ENCODE data around the gene IFT122. TPM values are rescaled to one million over a fixed set of nuclear protein-coding genes. Genes with fewer than 3 reads are reported as not detected.
A peak's percentile ranks its signal among the peaks of the same experiment; 100 is the strongest.

IFT122 gene
- total and polyA plus RNA-seq, 12 donors, result 15.7 to 38.4 (median 23.6) TPM

GRCh38 chr3:129548104-129548965, 108.3 kb downstream of the IFT122 start:
- Histone ChIP-seq H3K4me3 (no peak overlapping the region), H3K4me1 (replicated peaks in 1 of 2) (no peaks in the 10 kb centered on the region), H3K27me3 (no peaks in the 10 kb centered on the region), H3K27ac (no peak overlapping the region), H3K9me3 (replicated peaks in 1 of 3) (no peaks in the 10 kb centered on the region), H3K36me3 (replicated peaks in 1 of 2) (no peaks in the 10 kb centered on the region)
- DNase-seq, result no peak
- 85 to 90% (median 88%) methylated on average over 13 to 19 of the region's 19 CpGs for WGBS, 4 donors
- TF ChIP-seq CTCF (IDR thresholded peaks at IDR 0.05) (no peak), POLR2A (IDR thresholded peaks at IDR 0.05) (no peak)
- intact Hi-C loops (cut with DNase I), result no loop called here

- no peak for DNase-seq
- H3K27me3 ChIP-seq, result no peaks in the 10 kb centered on the region
- intact Hi-C loops (cut with DNase I), result no loop called here
- H3K4me1 ChIP-seq (replicated peaks in 1 of 2), result peaks cover 0 to 4% of the 10 kb centered on the region in 2 donors
- no peaks in the 10 kb centered on the region for H3K36me3 ChIP-seq (replicated peaks in 1 of 2)
- no peak overlapping the region for H3K27ac ChIP-seq
- H3K4me3 ChIP-seq, result no peak overlapping the region
- TF ChIP-seq POLR2A (IDR thresholded peaks at IDR 0.05), result no peak
- no peaks in the 10 kb centered on the region for H3K9me3 ChIP-seq (replicated peaks in 1 of 3)
- 87 to 91% (median 88%) methylated on average over 14 to 18 of the region's 18 CpGs for WGBS, 4 donors
These were observed 109.2 kb downstream of the IFT122 start for GRCh38 chr3:129549006-129549800.

- WGBS, 4 donors, result 75 to 94% (median 89%) methylated on average over 3 of the region's 3 CpGs
- H3K27ac ChIP-seq, result no peak overlapping the region
- no peak overlapping the region for H3K4me3 ChIP-seq
- no peaks in the 10 kb centered on the region for H3K36me3 ChIP-seq (replicated peaks in 1 of 2)
- peaks cover 0 to 9% of the 10 kb centered on the region in 2 donors for H3K4me1 ChIP-seq (replicated peaks in 1 of 2)
- DNase-seq, result no peak
- H3K27me3 ChIP-seq, result no peaks in the 10 kb centered on the region
- intact Hi-C loops (cut with DNase I), result no loop called here
- H3K9me3 ChIP-seq (replicated peaks in 1 of 3), result no peaks in the 10 kb centered on the region
- TF ChIP-seq POLR2A (IDR thresholded peaks at IDR 0.05) (no peak), CTCF (IDR thresholded peaks at IDR 0.05) (no peak)
These were observed 109.8 kb downstream of the IFT122 start for GRCh38 chr3:129549805-129550204.

- H3K4me1 ChIP-seq (replicated peaks in 1 of 2), result peaks cover 0 to 16% of the 10 kb centered on the region in 2 donors
- WGBS, 4 donors, result 69 to 83% (median 79%) methylated on average over 9 to 10 of the region's 10 CpGs
- no peak for DNase-seq
- H3K9me3 ChIP-seq (replicated peaks in 1 of 3), result no peaks in the 10 kb centered on the region
- TF ChIP-seq CTCF (IDR thresholded peaks at IDR 0.05), result no peak
- TF ChIP-seq POLR2A (IDR thresholded peaks at IDR 0.05), result no peak
- H3K36me3 ChIP-seq (replicated peaks in 1 of 2), result peaks cover 0 to 14% of the 10 kb centered on the region in 2 donors
- peak overlapping the region in 1 of 5 donors; percentile 58 for H3K27ac ChIP-seq
- no peak overlapping the region for H3K4me3 ChIP-seq
- intact Hi-C loops (cut with DNase I), result no loop called here
- no peaks in the 10 kb centered on the region for H3K27me3 ChIP-seq
These were observed 112.4 kb downstream of the IFT122 start for GRCh38 chr3:129552287-129553050.
